Activated naive CD4-positive, alpha-beta T cell treated with anti-CD3 and anti-CD28 coated beads, Interleukin-2, amount 10 ng/mL, durations not matched to agents 5 hours and 36 hours (primary cell): ENCODE results near the gene SESTD1. TPM values are rescaled to one million over a fixed set of nuclear protein-coding genes. Genes with fewer than 3 reads are reported as not detected.

Source experiments
- total RNA-seq, 2 experiments: library from RNA; stranded (reverse); gene quantifications; one replicate each; pipeline ENCODE4 v1.2.3, GENCODE V29; 2021

The SESTD1 gene, protein sequence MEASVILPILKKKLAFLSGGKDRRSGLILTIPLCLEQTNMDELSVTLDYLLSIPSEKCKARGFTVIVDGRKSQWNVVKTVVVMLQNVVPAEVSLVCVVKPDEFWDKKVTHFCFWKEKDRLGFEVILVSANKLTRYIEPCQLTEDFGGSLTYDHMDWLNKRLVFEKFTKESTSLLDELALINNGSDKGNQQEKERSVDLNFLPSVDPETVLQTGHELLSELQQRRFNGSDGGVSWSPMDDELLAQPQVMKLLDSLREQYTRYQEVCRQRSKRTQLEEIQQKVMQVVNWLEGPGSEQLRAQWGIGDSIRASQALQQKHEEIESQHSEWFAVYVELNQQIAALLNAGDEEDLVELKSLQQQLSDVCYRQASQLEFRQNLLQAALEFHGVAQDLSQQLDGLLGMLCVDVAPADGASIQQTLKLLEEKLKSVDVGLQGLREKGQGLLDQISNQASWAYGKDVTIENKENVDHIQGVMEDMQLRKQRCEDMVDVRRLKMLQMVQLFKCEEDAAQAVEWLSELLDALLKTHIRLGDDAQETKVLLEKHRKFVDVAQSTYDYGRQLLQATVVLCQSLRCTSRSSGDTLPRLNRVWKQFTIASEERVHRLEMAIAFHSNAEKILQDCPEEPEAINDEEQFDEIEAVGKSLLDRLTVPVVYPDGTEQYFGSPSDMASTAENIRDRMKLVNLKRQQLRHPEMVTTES
- 10 to 100 TPM; 12.6 TPM for total RNA-seq

DNA sequence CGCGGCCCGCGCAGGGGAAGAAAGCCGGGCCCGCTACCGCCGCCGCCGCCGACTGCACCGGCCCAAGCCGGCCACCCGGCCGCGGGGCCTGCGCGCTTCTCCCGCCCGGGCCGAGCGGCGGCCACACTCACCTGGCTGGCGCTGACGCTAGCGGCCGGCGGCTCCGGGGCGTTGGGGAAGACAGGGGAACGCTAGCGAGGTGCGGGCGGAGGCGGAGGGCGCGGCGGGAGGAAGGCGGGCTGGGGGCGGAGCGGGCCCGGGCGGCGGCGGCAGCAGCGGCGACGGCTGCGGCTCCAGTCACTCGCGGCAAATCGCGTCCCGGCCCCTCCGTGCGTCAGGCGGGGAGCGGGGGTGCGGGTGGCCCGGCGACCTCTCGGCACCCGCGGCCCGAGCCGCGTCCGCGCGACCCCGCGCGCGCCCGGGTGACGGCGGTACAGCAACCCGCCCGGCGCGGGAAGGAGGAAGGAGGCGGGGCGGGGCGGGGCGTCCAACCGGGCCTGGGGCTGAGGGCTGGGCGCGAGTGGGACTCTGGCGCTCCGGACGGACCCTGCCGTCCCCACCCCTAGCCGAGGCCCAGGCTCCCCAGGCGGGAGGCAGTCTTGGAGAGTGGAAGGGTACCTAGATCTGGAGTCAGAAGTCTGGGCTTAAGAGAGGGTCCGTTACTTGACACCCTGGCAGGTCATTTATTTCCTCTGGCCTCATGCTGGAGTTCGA, at the start of gene SESTD1:
TSS of gene SESTD1 (minus strand) at position 465 of the 714 bp plus-strand sequence. CDS start 72,991 bp downstream, outside the sequence.

Other genes starting within 250 kb of the SESTD1 start
- 10 to 100 TPM; 11.4 to 13.0 TPM for gene CCDC141, start 214.7 kb downstream of the SESTD1 start, total RNA-seq